HG03025 (cell line): ENCODE data around the gene CTSE.

Experiments
- ATAC-seq: cut with Tn5 transposase; IDR thresholded peaks from one replicate; pipeline ENCODE4 v1.9.1; 2021; ENCODE audit warnings: mild to moderate bottlenecking, moderate library complexity; ENCODE audit not compliant: unreplicated experiment, low FRiP score

Gene CTSE

DNA sequence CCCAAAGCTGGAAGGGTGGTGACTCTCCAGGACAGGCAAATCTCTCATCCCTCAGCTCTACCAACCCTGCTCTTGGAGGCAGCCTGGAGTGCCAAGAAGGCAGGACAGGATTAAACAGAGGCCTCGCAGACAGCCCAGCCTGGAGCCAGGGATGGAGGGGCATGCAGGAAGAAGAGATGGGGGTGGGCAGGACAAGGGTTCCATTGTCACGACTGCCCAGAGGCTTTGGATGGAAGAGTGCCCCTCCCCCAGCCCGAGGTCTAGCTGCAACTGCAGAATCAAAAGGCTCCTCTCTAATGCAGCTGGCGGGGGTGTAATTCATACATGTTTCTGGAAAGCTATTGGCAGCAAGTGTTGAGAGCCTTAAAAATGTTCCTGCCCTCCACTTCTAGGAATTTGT lies 29.3 kb downstream of the CTSE start:
- no peak for ATAC-seq

GRCh38 chr1:205993068-205993467 lies 30.6 kb downstream of the CTSE start:
- ATAC-seq: no peak

- ATAC-seq: no peak
Measured at GRCh38 chr1:205992218-205992882, 31.3 kb downstream of the CTSE start.

GRCh38 chr1:205991237-205991636 lies 32.5 kb downstream of the CTSE start:
- no peak for ATAC-seq

DNA sequence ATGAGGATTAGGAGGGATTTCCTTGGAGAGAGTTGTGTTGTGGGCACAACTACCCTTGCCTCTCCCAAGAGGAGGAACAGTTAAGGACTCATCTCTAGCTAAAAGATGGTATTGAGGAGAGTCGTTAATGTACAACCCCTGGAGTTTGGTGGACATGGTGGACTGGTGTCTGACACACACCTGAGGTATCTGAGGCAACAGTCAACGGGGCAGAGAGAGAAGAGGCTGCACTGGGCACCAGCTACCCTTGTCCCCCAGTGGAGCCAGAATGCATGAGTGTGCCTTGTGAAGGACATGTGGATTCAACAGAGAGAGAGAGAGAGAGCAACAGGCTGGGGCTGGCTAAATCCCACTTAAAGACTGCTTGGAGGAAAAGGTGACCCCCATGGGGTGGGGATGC lies 33.5 kb downstream of the CTSE start:
- ATAC-seq: no peak

DNA sequence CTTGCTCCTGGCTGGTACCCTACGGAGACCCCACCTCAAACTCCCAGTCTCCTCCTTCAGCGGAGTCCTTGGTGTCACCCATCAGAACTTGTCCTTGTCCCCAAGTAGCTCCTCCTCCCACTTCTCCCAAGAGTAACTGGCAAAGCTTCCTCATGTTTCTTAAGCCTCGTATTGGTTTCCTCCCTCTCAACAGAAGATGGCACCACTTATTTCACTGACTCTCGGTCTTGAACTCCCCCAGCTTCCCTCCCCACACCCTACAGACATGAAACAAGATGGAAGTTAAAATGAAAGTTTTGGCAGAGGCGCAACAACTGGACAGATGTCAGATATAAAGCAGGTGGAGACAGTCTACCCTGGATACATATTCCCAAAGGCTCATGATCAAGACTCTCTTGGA lies 33.9 kb downstream of the CTSE start:
- no peak for ATAC-seq

DNA sequence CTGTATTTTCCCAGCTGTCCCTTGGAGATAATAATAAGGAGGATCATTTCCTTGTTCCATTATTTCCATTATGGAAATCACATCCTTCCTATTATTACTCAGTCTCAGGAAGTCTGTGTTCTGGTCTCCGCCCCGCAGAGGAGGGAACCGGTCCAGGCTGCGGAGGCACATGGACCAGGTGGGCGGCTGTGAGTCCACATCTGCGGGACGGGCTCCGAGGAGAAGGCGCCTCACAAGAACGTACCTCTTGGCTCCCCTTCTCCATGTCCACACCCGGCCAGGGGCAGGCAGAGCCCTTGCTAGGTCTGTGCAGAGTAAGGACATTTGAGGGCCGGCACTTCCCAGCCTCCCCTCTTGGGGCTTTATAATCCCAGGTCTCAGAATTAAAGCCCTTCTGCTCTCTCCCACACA lies 35.1 kb downstream of the CTSE start:
- no peak for ATAC-seq

DNA sequence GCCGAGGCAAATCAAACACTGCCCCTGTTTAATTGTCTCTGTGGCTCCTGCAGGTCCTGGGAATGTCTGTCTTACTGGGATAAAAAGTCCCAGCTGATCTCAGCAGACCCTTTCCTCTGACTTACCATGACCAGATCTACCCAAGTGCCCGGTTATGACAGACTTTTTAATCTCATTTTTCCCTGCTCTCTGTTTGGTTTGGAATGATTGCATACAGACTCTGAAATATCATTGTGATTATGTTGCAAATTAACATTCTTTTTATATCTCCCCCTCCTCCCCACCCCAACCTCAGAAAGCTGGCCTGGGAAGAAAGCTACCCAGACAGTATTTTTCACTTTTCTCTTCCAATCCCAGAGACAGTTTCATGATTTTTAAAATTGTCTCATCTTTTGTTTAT lies 36.8 kb downstream of the CTSE start:
- no peak for ATAC-seq

DNA sequence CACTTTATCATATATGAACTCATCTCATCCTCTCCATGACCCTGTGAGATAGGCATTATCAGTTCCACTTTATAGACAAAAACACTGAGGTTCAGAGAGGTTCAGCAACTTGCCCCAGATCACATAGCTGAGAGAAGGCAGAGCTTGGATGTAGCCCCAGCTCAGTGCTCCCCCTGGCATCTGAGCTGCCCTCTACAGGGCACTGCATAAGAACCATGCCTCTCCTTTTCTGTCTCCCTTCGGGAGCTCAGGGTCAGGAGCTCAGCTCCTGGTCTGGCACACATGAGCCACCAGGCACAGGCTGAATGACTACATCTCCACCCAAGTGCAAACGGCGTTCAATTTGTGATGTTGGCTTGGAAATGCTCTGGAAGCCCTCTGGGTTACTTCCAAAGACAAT lies 37.4 kb downstream of the CTSE start:
- ATAC-seq: no peak

GRCh38 chr1:205985330-205986005 lies 38.2 kb downstream of the CTSE start:
- ATAC-seq: no peak

GRCh38 chr1:205983925-205984725 lies 39.6 kb downstream of the CTSE start:
- no peak for ATAC-seq

- no peak for ATAC-seq
Measured at GRCh38 chr1:205981257-205981656, 42.4 kb downstream of the CTSE start.

- no peak for ATAC-seq
Measured at GRCh38 chr1:205980237-205980870, 43.3 kb downstream of the CTSE start.

DNA sequence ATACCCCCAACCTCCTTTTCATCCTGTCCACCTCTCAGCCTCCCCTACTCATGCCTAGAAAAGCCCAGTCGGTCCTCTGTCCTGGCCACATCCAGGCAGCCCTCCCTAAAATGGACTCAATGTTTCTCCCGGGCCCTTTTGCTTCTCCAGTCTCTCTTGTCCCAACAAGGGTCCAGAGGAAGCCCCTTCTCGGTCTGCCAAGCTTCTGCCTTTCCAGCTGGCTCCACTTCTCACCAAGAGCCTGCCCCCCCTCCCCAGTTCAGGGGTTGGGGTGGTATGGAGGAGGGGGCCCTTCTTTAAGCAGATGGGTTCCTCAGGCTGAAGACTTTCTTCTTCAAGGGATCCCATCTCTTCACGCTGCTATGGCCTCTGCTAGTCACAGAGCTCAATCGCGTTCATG lies 44.4 kb downstream of the CTSE start:
- ATAC-seq: no peak

DNA sequence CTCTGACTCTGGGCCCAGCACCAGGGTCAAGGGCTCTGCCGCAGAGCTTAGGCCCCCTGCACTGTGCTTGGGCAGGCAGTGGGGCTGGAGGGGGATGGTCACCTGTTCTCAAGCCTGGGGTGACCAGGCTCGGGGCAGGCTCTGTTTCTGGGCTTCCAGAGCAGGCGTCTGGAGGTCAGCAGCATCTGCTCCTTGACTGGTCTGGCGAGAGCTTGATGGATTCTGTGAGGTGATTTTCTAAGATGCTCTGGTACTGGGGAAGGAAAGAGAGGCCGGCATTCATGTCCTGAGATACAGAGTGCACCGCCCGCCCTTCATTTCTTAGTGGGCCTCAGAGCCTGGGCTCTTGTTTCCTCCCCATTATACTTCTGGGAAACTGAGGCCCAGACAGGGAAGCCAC lies 45.0 kb downstream of the CTSE start:
- no peak for ATAC-seq

- ATAC-seq: no peak
Measured at GRCh38 chr1:205977402-205978014, 46.2 kb downstream of the CTSE start.

DNA sequence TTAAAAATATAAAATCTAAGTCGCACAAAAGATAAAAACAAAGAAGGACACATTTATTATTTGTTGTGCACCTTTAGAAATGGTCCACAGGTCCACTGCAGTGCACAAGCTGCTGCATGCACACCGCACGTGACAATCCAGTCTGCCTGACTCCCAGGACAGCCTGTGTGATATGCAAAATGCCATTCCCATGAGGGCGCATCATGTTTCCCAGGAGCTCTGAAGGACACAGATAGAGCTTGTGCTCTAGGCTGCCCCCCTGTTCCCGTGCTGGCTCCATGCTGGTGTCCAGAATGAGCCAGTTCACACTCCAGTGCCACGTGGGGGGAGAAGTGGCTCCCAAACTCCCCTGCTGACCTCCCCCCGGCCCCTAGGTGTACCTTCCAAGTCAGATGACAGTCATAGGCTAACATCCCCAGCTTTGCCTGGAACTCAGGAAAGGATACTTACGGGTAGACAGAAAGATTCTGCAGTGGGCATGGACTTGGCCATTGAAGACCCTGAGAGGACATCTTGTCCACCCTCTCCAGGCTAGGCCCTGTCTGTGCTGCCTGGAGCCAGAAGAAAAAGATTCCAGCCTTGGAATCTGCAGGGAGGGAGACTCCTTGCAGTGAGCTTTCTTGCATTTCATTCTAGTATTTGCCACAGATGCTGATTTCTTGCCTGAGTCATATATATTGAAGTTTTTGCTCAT lies 46.8 kb downstream of the CTSE start:
- no peak for ATAC-seq

GRCh38 chr1:205976036-205976435 lies 47.7 kb downstream of the CTSE start:
- ATAC-seq: no peak

DNA sequence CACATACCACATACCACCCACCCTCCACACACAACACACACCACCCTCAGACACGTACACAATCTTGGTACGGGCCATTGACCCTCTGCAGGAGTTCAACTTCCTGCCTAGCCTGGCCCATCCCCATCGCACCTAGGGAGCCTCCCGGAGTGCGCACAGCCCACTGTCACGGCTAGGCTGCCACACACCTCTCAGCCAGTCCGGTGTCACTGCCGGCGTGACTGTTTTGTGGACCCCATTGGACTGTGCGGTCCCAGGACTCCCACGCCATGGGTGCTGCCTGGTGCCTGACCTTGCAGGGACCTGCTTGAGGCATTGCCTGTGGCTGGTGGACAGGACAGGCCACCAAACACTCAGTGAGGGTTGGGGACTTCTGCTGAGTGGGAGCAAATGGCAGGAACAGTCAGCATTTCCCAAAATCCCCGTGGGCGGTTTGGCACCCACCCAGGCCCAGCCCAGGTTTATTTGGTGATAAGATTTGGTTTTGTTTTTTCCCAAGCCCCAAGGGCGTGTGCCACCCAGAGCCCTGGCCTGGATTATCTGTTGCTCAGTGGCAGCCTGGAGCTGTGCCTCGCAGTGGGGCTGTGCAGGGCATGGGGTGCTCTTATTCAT lies 48.2 kb downstream of the CTSE start:
- no peak for ATAC-seq

GRCh38 chr1:205974712-205975111 lies 49.0 kb downstream of the CTSE start:
- no peak for ATAC-seq
